Fibroblast of lung (primary cell): ENCODE measurements around the gene TGFBRAP1. TPM values are rescaled to one million over a fixed set of nuclear protein-coding genes. Genes with fewer than 3 reads are reported as not detected.

Experiments used
- DNase-seq, 2 donors: peaks; one replicate each; pipeline versions ENCODE4 v3.0.0 to v3.0.0-alpha.2; 2010; ENCODE audit warnings: low read depth in 2 of 2
- H2AFZ ChIP-seq: 2 replicates; pipeline ENCODE4 v1.5.1; 2012; ENCODE audit warnings: low read length, control low read depth, inconsistent platforms
- H3K27ac ChIP-seq: 2 replicates; pipeline ENCODE4 v1.5.1; 2011; ENCODE audit warnings: low read length, control low read depth; ENCODE audit not compliant: insufficient read depth
- H3K27me3 ChIP-seq: 2 replicates; pipeline ENCODE4 v1.5.1; 2011; ENCODE audit warnings: mild to moderate bottlenecking, low read length; ENCODE audit not compliant: control insufficient read depth, insufficient read depth
- H3K36me3 ChIP-seq: 2 replicates; pipeline ENCODE4 v1.5.1; 2011; ENCODE audit warnings: low read length; ENCODE audit not compliant: control insufficient read depth, insufficient read depth
- H3K4me1 ChIP-seq: 2 replicates; pipeline ENCODE4 v1.5.1; 2011; ENCODE audit warnings: low read length; ENCODE audit not compliant: control insufficient read depth, insufficient read depth; ENCODE audit errors: extremely low read depth
- H3K4me2 ChIP-seq: 2 replicates; pipeline ENCODE4 v1.5.1; 2011; ENCODE audit warnings: low read length, control low read depth; ENCODE audit not compliant: insufficient read depth; ENCODE audit errors: extremely low read depth
- H3K4me3 ChIP-seq, 4 experiments: fragments of 200-600 bp in 1 of 4; sonication (generic) in 1 of 4; replicated peaks in 1 of 4; 2 replicates each; pipeline ENCODE4 v1.5.1; 2011 to 2016; ENCODE audit warnings: low read length in 4 of 4, low read depth in 3 of 4, mild to moderate bottlenecking in 3 of 4, control low read depth in 2 of 4, inconsistent platforms in 1 of 4, mixed read lengths in 1 of 4; ENCODE audit not compliant: insufficient read depth in 1 of 4; ENCODE audit errors: control extremely low read depth in 1 of 4
- H3K79me2 ChIP-seq: 2 replicates; pipeline ENCODE4 v1.5.1; 2012; ENCODE audit warnings: mild to moderate bottlenecking, low read length, inconsistent platforms; ENCODE audit not compliant: control insufficient read depth, insufficient read depth
- H3K9ac ChIP-seq: 2 replicates; pipeline ENCODE4 v1.5.1; 2011; ENCODE audit warnings: mild to moderate bottlenecking, low read length, control low read depth; ENCODE audit not compliant: insufficient read depth
- H3K9me3 ChIP-seq: 2 replicates; pipeline ENCODE4 v1.5.1; 2012; ENCODE audit warnings: low read depth, low read length; ENCODE audit not compliant: control insufficient read depth, insufficient read depth
- H4K20me1 ChIP-seq: 2 replicates; pipeline ENCODE4 v1.5.1; 2011; ENCODE audit warnings: low read length; ENCODE audit not compliant: control insufficient read depth, insufficient read depth; ENCODE audit errors: extremely low read depth
- CTCF ChIP-seq, 2 donors: IDR thresholded peaks in 1 of 2; conservative IDR thresholded peaks in 1 of 2; 1 replicate in 1 of 2; 2 replicates in 1 of 2; pipeline ENCODE4 v1.5.1; 2011 to 2012; ENCODE audit warnings: low read length in 2 of 2, control low read depth in 1 of 2, inconsistent platforms in 1 of 2, low read depth in 1 of 2, mild to moderate bottlenecking in 1 of 2
- EZH2 ChIP-seq: IDR thresholded peaks from 2 replicates; pipeline ENCODE4 v1.5.1; 2012; ENCODE audit warnings: low read length, control low read depth, mild to moderate bottlenecking; ENCODE audit errors: missing control alignments
- polyA plus RNA-seq, 2 donors: library from polyadenylated mRNA; depleted of rRNA in 1 of 2; stranded (reverse) in 1 of 2; unstranded in 1 of 2; fragments of >200 nt; gene quantifications; 2 replicates each; pipeline ENCODE4 v1.2.1, GENCODE V29; 2011 to 2012; ENCODE audit warnings: missing spikeins in 1 of 2
- total RNA-seq: library from RNA; depleted of rRNA; stranded (reverse); fragments of >200 nt; gene quantifications from 2 replicates; pipeline ENCODE4 v1.2.1, GENCODE V29; 2014

Gene TGFBRAP1
- total and polyA plus RNA-seq, 2 donors (not counting 1 experiment from before 2014, with no cell fraction given): 8.5 to 14.9 TPM

- no peak overlapping the region for H3K4me2 ChIP-seq
- no peaks in the 10 kb centered on the region for H3K9me3 ChIP-seq
- H2AFZ ChIP-seq: no peak overlapping the region
- no peaks in the 10 kb centered on the region for H4K20me1 ChIP-seq
- TF ChIP-seq CTCF (conservative IDR thresholded peaks at IDR 0.05 in 1 of 2, IDR thresholded peaks at IDR 0.05 in 1 of 2; ENCODE audit: low read depth in 1 of 2, low read length in 2 of 2) (no peak), EZH2 (no peak)
- no peak overlapping the region for H3K4me3 ChIP-seq
- H3K27ac ChIP-seq: no peak overlapping the region
- H3K79me2 ChIP-seq: no peaks in the 10 kb centered on the region
- DNase-seq: peak in 1 of 2 donors; percentile 27
- no peaks in the 10 kb centered on the region for H3K27me3 ChIP-seq
- no peaks in the 10 kb centered on the region for H3K36me3 ChIP-seq
- peaks cover 3% of the 10 kb centered on the region for H3K4me1 ChIP-seq
- no peak overlapping the region for H3K9ac ChIP-seq
Observed at GRCh38 chr2:105257981-105258380, 71.6 kb downstream of the TGFBRAP1 start.

GRCh38 chr2:105256431-105257047 is 73.0 kb downstream of the TGFBRAP1 start:
- TF ChIP-seq EZH2: no peak

GRCh38 chr2:105255979-105256378 is 73.6 kb downstream of the TGFBRAP1 start:
- Histone ChIP-seq H3K27me3 (no peaks in the 10 kb centered on the region), H3K79me2 (no peaks in the 10 kb centered on the region), H3K4me1 (no peaks in the 10 kb centered on the region), H3K4me2 (no peak overlapping the region), H4K20me1 (no peaks in the 10 kb centered on the region), H3K9ac (no peak overlapping the region), H3K9me3 (no peaks in the 10 kb centered on the region), H2AFZ (no peak overlapping the region), H3K27ac (no peak overlapping the region), H3K4me3 (no peak overlapping the region), H3K36me3 (no peaks in the 10 kb centered on the region)
- TF ChIP-seq EZH2 (no peak), CTCF (conservative IDR thresholded peaks at IDR 0.05 in 1 of 2, IDR thresholded peaks at IDR 0.05 in 1 of 2; ENCODE audit: low read depth in 1 of 2, low read length in 2 of 2) (no peak)
- peak in 1 of 2 donors; percentile 32 for DNase-seq

More at GRCh38 chr2:105256431-105257047, 73.0 kb downstream of the TGFBRAP1 start:
- H2AFZ ChIP-seq: no peak overlapping the region
- H3K27me3 ChIP-seq: no peaks in the 10 kb centered on the region
- no peaks in the 10 kb centered on the region for H3K79me2 ChIP-seq
- no peaks in the 10 kb centered on the region for H3K36me3 ChIP-seq
- peaks cover 1% of the 10 kb centered on the region for H3K4me1 ChIP-seq
- H3K4me2 ChIP-seq: no peak overlapping the region
- no peak overlapping the region for H3K4me3 ChIP-seq
- DNase-seq: peak in 1 of 2 donors; percentile 34
- no peak overlapping the region for H3K27ac ChIP-seq
- no peaks in the 10 kb centered on the region for H3K9me3 ChIP-seq
- no peaks in the 10 kb centered on the region for H4K20me1 ChIP-seq
- no peak overlapping the region for H3K9ac ChIP-seq
